Upper lobe of left lung (tissue), 6 donors: ENCODE results near the gene GPSM1. TPM values are rescaled to one million over a fixed set of nuclear protein-coding genes. Genes with fewer than 3 reads are reported as not detected.

ENCODE experiments used
- ATAC-seq, 2 donors: fragments of 200-7000 bp; cut with Tn5 transposase; one replicate each; pipeline ENCODE4 v1.9.1; 2022; ENCODE audit warnings: mild to moderate bottlenecking in 2 of 2, moderate library complexity in 2 of 2; ENCODE audit not compliant: low FRiP score in 2 of 2
- DNase-seq, 2 donors: peaks; one replicate each; pipeline ENCODE4 v3.0.0-alpha.2; 2019 to 2020
- H3K27ac ChIP-seq, 4 donors: fragments of 200-600 bp; sonication (generic); one replicate each; pipeline ENCODE4 v1.5.1; 2016 to 2019
- H3K27me3 ChIP-seq, 4 donors: fragments of 200-600 bp; sonication (generic); one replicate each; pipeline ENCODE4 v1.5.1; 2017 to 2019
- H3K36me3 ChIP-seq, 4 donors: fragments of 200-600 bp; sonication (generic); one replicate each; pipeline ENCODE4 v1.5.1; 2016 to 2019
- H3K4me1 ChIP-seq, 4 donors: fragments of 200-600 bp; sonication (generic); one replicate each; pipeline ENCODE4 v1.5.1; 2018 to 2019
- H3K4me3 ChIP-seq, 4 donors: fragments of 200-600 bp; sonication (generic); one replicate each; pipeline ENCODE4 v1.5.1; 2017 to 2019; ENCODE audit warnings: mild to moderate bottlenecking in 2 of 4, moderate library complexity in 1 of 4
- H3K9me3 ChIP-seq, 4 donors: fragments of 200-600 bp; sonication (generic); one replicate each; pipeline ENCODE4 v1.5.1; 2018 to 2019
- CTCF ChIP-seq, 6 experiments: fragments of 450-650 bp in 4 of 6; fragments of 200-600 bp in 2 of 6; sonication (generic) in 2 of 6; IDR thresholded peaks; one replicate each; pipeline ENCODE4 v1.5.1; 2016 to 2019; ENCODE audit warnings: antibody characterized with exemption in 6 of 6
- EP300 ChIP-seq, 4 donors: sonication (generic); formaldehyde crosslinking; IDR thresholded peaks; one replicate each; pipeline ENCODE4 v1.5.1; 2017; ENCODE audit warnings: antibody characterized with exemption in 4 of 4, control low read depth in 2 of 4
- POLR2A ChIP-seq, 4 donors: fragments of 450-650 bp; IDR thresholded peaks; one replicate each; pipeline ENCODE4 v1.5.1; 2016 to 2017; ENCODE audit warnings: antibody characterized with exemption in 4 of 4, mild to moderate bottlenecking in 2 of 4
- POLR2AphosphoS5 ChIP-seq, 2 donors: sonication (generic); formaldehyde crosslinking; IDR thresholded peaks; one replicate each; pipeline ENCODE4 v1.5.1; 2017; ENCODE audit warnings: antibody characterized with exemption in 2 of 2
- WGBS, 2 donors: methylation state at CpG; one replicate each; pipeline ENCODE4 v1.1.5; 2017 to 2018; 5-methylcytosine and 5-hydroxymethylcytosine counted together
- total RNA-seq, 6 donors: library from RNA; depleted of rRNA in 4 of 6; stranded (reverse); fragments of >200 nt in 4 of 6; gene quantifications; one replicate each; pipeline versions ENCODE4 v1.1.0 to v1.2.1, GENCODE V29; 2016 to 2021
- donor health status: DM: no; HTN: no; CAD: no; lungs with moderate emphysema.
- donor health status: DM: no; HTN: yes; CAD: no; lungs with severe emphysema.

Gene GPSM1
- total RNA-seq, 6 donors from 2014 or later: 10.0 to 78.6 (median 24.2) TPM

GRCh38 chr9:136283291-136284235, 43.8 kb upstream of the GPSM1 start:
- peaks cover 5 to 12% (median 8%) of the 10 kb centered on the region in 4 donors for H3K4me1 ChIP-seq
- peak; percentile 85 to 90 for ATAC-seq
- no peak for TF ChIP-seq POLR2A (IDR thresholded peaks at IDR 0.05)
- TF ChIP-seq CTCF (IDR thresholded peaks at IDR 0.05): peak; percentile 81 to 89 (median 84)
- TF ChIP-seq POLR2AphosphoS5 (IDR thresholded peaks at IDR 0.05): no peak
- no peak for TF ChIP-seq EP300 (IDR thresholded peaks at IDR 0.05)
- H3K27ac ChIP-seq: peak overlapping the region in 1 of 4 donors; percentile 31
- no peaks in the 10 kb centered on the region for H3K36me3 ChIP-seq
- peak overlapping the region in 3 of 4 donors; percentile 23 to 40 (median 38) for H3K4me3 ChIP-seq
- H3K9me3 ChIP-seq: no peaks in the 10 kb centered on the region
- peak; percentile 76 to 80 for DNase-seq
- WGBS, 2 donors: 23 to 25% methylated on average over 18 to 31 of the region's 32 CpGs
- no peaks in the 10 kb centered on the region for H3K27me3 ChIP-seq

- 61 to 76% methylated on average over 11 to 18 of the region's 22 CpGs for WGBS, 2 donors
- peak in 1 of 2 donors; percentile 69 for DNase-seq
- H3K27me3 ChIP-seq: no peaks in the 10 kb centered on the region
Measured at GRCh38 chr9:136284311-136284710, 43.0 kb upstream of the GPSM1 start.

GRCh38 chr9:136284951-136285350, 42.4 kb upstream of the GPSM1 start:
- Histone ChIP-seq H3K9me3 (no peaks in the 10 kb centered on the region), H3K36me3 (no peaks in the 10 kb centered on the region), H3K27ac (no peak overlapping the region), H3K27me3 (no peaks in the 10 kb centered on the region), H3K4me1 (peaks cover 5 to 12% (median 8%) of the 10 kb centered on the region in 4 donors), H3K4me3 (no peak overlapping the region)
- no peak for ATAC-seq
- WGBS, 2 donors: 60 to 86% methylated on average over 1 to 11 of the region's 19 CpGs
- TF ChIP-seq POLR2AphosphoS5 (IDR thresholded peaks at IDR 0.05) (no peak), POLR2A (IDR thresholded peaks at IDR 0.05) (no peak), CTCF (IDR thresholded peaks at IDR 0.05) (no peak), EP300 (IDR thresholded peaks at IDR 0.05) (no peak)
- DNase-seq: peak in 1 of 2 donors; percentile 81

More at GRCh38 chr9:136284311-136284710, 43.0 kb upstream of the GPSM1 start:
- Histone ChIP-seq H3K36me3 (no peaks in the 10 kb centered on the region), H3K9me3 (no peaks in the 10 kb centered on the region), H3K4me1 (peaks cover 5 to 12% (median 8%) of the 10 kb centered on the region in 4 donors), H3K27ac (no peak overlapping the region), H3K4me3 (no peak overlapping the region)
- TF ChIP-seq EP300 (IDR thresholded peaks at IDR 0.05) (no peak), POLR2AphosphoS5 (IDR thresholded peaks at IDR 0.05) (no peak), POLR2A (IDR thresholded peaks at IDR 0.05) (no peak), CTCF (IDR thresholded peaks at IDR 0.05) (no peak)
- no peak for ATAC-seq

DNA sequence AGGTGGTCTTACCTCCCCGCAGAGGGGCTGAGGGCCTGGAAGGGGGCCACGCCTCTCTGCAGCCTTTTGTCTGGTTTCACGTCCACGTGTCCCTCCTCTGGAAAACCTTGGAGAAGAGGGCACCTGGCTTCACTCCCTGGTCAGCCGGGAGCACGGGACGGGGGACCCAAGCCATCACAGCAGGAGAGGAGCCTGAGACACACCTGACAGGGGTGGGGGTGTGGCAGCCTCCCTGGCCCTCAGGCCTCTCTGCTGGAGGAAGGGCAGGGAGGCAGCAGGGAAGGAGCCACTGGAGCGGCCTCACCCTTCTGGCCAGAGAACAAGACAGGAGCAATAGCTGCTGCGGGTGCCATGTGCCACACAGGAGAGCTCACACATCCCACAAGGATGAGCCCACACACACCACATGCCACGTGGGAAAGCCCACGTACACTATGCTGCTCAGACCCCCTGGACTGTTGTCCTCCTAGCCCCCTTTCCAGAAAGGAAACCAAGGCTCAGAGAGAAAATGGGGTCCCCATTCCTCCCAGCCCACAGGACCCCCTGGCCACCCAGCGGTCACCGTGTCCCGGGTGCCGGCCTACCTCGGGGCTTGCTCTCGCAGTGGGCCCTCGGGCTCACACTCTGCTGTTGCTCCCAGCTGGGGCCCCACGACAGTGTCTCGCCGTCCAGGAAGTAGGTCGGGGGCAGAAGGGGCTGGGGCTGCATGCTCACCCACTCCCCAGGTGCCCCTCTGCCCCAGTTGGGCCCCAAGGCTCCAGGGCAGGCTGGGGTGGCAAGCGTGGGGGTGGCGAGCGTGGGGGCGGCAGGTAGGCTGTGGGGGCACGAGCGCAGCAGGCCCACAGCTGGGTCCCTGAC, 41.6 kb upstream of the GPSM1 start:
- no peak for ATAC-seq
- Histone ChIP-seq H3K27me3 (no peaks in the 10 kb centered on the region), H3K27ac (no peak overlapping the region), H3K36me3 (no peaks in the 10 kb centered on the region), H3K4me1 (peaks cover 5 to 12% (median 8%) of the 10 kb centered on the region in 4 donors), H3K4me3 (no peak overlapping the region), H3K9me3 (no peaks in the 10 kb centered on the region)
- peak in 1 of 2 donors; percentile 63 for DNase-seq
- WGBS, 2 donors: 65 to 83% methylated on average over 14 to 28 of the region's 28 CpGs
- TF ChIP-seq EP300 (IDR thresholded peaks at IDR 0.05) (no peak), CTCF (IDR thresholded peaks at IDR 0.05) (no peak), POLR2A (IDR thresholded peaks at IDR 0.05) (no peak), POLR2AphosphoS5 (IDR thresholded peaks at IDR 0.05) (no peak)
